8988T (cell line): ENCODE data around the gene MSANTD2.

ENCODE experiments used
- DNase-seq: peaks from one replicate; pipeline ENCODE4 v3.0.0; 2011

The MSANTD2 gene

GRCh38 chr11:124727474-124727873 is 72.7 kb downstream of the MSANTD2 start:
- DNase-seq: no peak

- DNase-seq: no peak
These were observed 74.5 kb downstream of the MSANTD2 start for GRCh38 chr11:124725719-124726105.

GRCh38 chr11:124724979-124725718 is 75.1 kb downstream of the MSANTD2 start:
- DNase-seq: no peak

GRCh38 chr11:124722176-124722575 is 78.0 kb downstream of the MSANTD2 start:
- no peak for DNase-seq

- no peak for DNase-seq
These were observed 80.7 kb downstream of the MSANTD2 start for GRCh38 chr11:124719534-124719933.

- DNase-seq: no peak
These were observed 81.4 kb downstream of the MSANTD2 start for GRCh38 chr11:124718801-124719200.

- no peak for DNase-seq
These were observed 82.2 kb downstream of the MSANTD2 start for GRCh38 chr11:124717786-124718651.

- no peak for DNase-seq
These were observed 82.8 kb downstream of the MSANTD2 start for GRCh38 chr11:124717421-124717785.

GRCh38 chr11:124716591-124716990 is 83.6 kb downstream of the MSANTD2 start:
- no peak for DNase-seq
